GM23248 (cell line): Measurements from ENCODE around the gene SMIM31. TPM values are rescaled to one million over a fixed set of nuclear protein-coding genes. Genes with fewer than 3 reads are reported as not detected.

Experiments
- DNase-seq: peaks from one replicate; pipeline ENCODE4 v3.0.0-alpha.2; 2015
- H2AFZ ChIP-seq: fragments of 200-600 bp; sonication (generic); 2 replicates; pipeline ENCODE4 v1.6.1; 2016; ENCODE audit warnings: antibody characterized with exemption
- H3F3A ChIP-seq: fragments of 200-600 bp; sonication (generic); 2 replicates; pipeline ENCODE4 v1.6.1; 2016; ENCODE audit warnings: mild to moderate bottlenecking, antibody characterized with exemption, mixed run types; ENCODE audit not compliant: insufficient read depth
- H3K27ac ChIP-seq: fragments of 200-600 bp; sonication (generic); 2 replicates; pipeline ENCODE4 v1.5.1; 2016; ENCODE audit warnings: mild to moderate bottlenecking
- H3K27me3 ChIP-seq: fragments of 200-600 bp; sonication (generic); replicated peaks from 2 replicates; pipeline ENCODE4 v1.6.1; 2016; ENCODE audit warnings: mild to moderate bottlenecking; ENCODE audit not compliant: insufficient read depth
- H3K36me3 ChIP-seq: fragments of 200-600 bp; sonication (generic); 2 replicates; pipeline ENCODE4 v1.6.1; 2016; ENCODE audit warnings: low read depth, mild to moderate bottlenecking
- H3K4me1 ChIP-seq: fragments of 200-600 bp; sonication (generic); 2 replicates; pipeline ENCODE4 v1.6.1; 2016; ENCODE audit warnings: mild to moderate bottlenecking; ENCODE audit not compliant: insufficient read depth
- H3K4me2 ChIP-seq: fragments of 200-600 bp; sonication (generic); one replicate; pipeline ENCODE4 v1.6.1; 2016; ENCODE audit warnings: mild to moderate bottlenecking; ENCODE audit not compliant: unreplicated experiment
- H3K4me3 ChIP-seq: fragments of 200-600 bp; sonication (generic); 2 replicates; pipeline ENCODE4 v1.5.1; 2016; ENCODE audit warnings: mild to moderate bottlenecking
- H3K79me2 ChIP-seq: fragments of 200-600 bp; sonication (generic); 2 replicates; pipeline ENCODE4 v1.6.1; 2016; ENCODE audit warnings: mild to moderate bottlenecking; ENCODE audit not compliant: insufficient read depth
- H3K9ac ChIP-seq: fragments of 200-600 bp; sonication (generic); 2 replicates; pipeline ENCODE4 v1.6.1; 2016; ENCODE audit warnings: mild to moderate bottlenecking
- H3K9me2 ChIP-seq: fragments of 200-600 bp; sonication (generic); 2 replicates; pipeline ENCODE4 v1.6.1; 2016; ENCODE audit warnings: mixed run types, mild to moderate bottlenecking, moderate library complexity; ENCODE audit not compliant: insufficient read depth
- H3K9me3 ChIP-seq: fragments of 200-600 bp; sonication (generic); one replicate; pipeline ENCODE4 v1.6.1; 2017; ENCODE audit warnings: low read depth
- H4K20me1 ChIP-seq: fragments of 200-600 bp; sonication (generic); 2 replicates; pipeline ENCODE4 v1.6.0; 2016; ENCODE audit not compliant: insufficient read depth
- EZH2 ChIP-seq: fragments of 200-600 bp; sonication (generic); IDR thresholded peaks from 2 replicates; pipeline ENCODE4 v1.6.1; 2018; ENCODE audit warnings: antibody characterized with exemption, mild to moderate bottlenecking; ENCODE audit not compliant: insufficient read depth, poor library complexity, severe bottlenecking
- EZH2phosphoT487 ChIP-seq: fragments of 200-600 bp; sonication (generic); IDR thresholded peaks from 2 replicates; pipeline ENCODE4 v1.6.1; 2018; ENCODE audit warnings: antibody characterized with exemption, moderate library complexity, mild to moderate bottlenecking, low read depth; ENCODE audit not compliant: insufficient read depth
- WGBS, 2 experiments: methylation state at CpG; one replicate each; pipeline ENCODE4 v1.1.6; 2015 to 2017; ENCODE audit warnings: low lambda C conversion rate in 2 of 2, low coverage in 1 of 2; ENCODE audit errors: missing lambda C conversion rate in 2 of 2; 5-methylcytosine and 5-hydroxymethylcytosine counted together
- in situ Hi-C: fragments of 300-500 bp; cut with MboI; formaldehyde crosslinking; loops from 2 replicates; pipeline ENCODE4 v1.15.0; 2020
- polyA plus RNA-seq: library from polyadenylated mRNA; unstranded; fragments of >200 nt; fragmentation: Nextera tagmentation; extraction: Ambion mirVana; gene quantifications from 2 replicates; pipeline ENCODE4 v1.2.1, GENCODE V29; 2016
- total RNA-seq: library from RNA; depleted of rRNA; stranded (reverse); fragments of >200 nt; shearing (Covaris generic); gene quantifications from 2 replicates; pipeline ENCODE4 v1.2.3, GENCODE V29; 2014; rRNA removed

SMIM31 gene
- total RNA-seq (not detected in 2 replicates), polyA plus RNA-seq (not detected in 2 replicates)

DNA sequence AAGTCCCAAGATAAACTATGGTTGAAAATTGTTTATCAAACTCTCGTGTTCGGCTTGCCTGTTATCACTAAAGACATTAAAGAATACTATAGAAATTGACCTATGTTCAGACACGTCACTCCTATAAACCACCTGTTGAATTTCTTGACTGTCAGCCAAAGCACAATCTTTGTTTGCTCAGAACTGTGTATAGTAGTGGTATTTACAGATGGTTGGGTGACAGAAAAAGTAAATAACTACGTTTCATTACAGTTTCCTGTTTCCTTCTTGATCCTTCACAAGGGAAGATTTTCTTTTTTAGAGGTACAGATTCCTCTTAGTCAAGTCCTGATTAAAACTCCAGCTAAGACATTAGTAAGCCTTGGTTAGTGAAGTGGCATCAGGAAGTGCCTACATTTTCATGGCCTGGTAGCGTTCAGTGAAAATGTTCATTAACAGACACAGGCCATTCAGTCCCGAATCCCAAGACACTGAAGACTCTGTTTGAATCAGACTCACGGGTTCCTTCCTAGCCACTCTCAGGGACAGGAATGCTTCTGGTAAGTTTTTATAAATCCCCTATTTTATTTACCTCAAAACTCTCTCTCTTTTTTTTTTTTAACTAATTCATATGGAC, at the start of gene SMIM31:
SMIM31 (plus strand) TSS at position 259 of the 616 bp plus-strand sequence. CDS start 16,313 bp downstream, outside the sequence.
- Histone ChIP-seq H4K20me1 (no peaks in the 10 kb centered on the region), H3K9ac (no peak within 1 kb of the TSS), H3K27me3 (no peaks in the 10 kb centered on the region), H3K36me3 (no peaks in the 10 kb centered on the region), H3K4me1 (no peaks in the 10 kb centered on the region), H3K79me2 (no peaks in the 10 kb centered on the region), H3K4me3 (no peak within 1 kb of the TSS), H3K9me3 (no peaks in the 10 kb centered on the region), H3K9me2 (no peaks in the 10 kb centered on the region), H3F3A (no peaks in the 10 kb centered on the region), H2AFZ (no peak within 1 kb of the TSS), H3K27ac (no peak within 1 kb of the TSS), H3K4me2 (no peak within 1 kb of the TSS)
- in situ Hi-C loops, result no loop called here
- WGBS, 2 experiments, result 47 to 49% methylated on average over 7 of the region's 7 CpGs
- DNase-seq, result no peak
- TF ChIP-seq EZH2, result no peak
- no peak for TF ChIP-seq EZH2phosphoT487

DNA sequence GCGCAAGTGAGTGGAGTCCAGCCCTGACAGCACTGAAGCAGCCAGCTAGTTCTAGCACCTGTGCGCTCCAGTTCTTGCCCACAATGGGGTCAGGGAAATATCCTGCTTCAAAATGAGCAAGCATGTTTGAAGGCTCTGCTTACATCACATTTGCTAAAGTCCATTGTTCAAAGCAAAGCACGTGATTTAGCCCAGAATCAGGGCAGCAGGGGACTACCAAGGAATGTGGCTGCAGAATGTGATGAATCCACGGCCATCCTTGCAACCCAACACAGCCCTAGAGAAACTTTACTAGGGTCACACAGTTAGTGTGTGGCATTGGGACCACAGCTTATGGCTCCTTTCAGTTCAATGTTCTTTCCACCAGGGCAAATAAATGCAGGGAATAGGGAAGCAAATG, 47.3 kb upstream of the SMIM31 start:
- H3K4me2 ChIP-seq, result no peak overlapping the region
- H3K4me3 ChIP-seq, result no peak overlapping the region
- no peak for DNase-seq
- no peak overlapping the region for H3K9ac ChIP-seq
- no peak overlapping the region for H3K27ac ChIP-seq
- H2AFZ ChIP-seq, result no peak overlapping the region
- H3K9me3 ChIP-seq, result no peaks in the 10 kb centered on the region
- WGBS, 2 experiments, result 38 to 43% methylated on average over 4 of the region's 4 CpGs
- no peaks in the 10 kb centered on the region for H3K4me1 ChIP-seq
- H4K20me1 ChIP-seq, result no peaks in the 10 kb centered on the region
- TF ChIP-seq EZH2 (no peak), EZH2phosphoT487 (no peak)
- H3K27me3 ChIP-seq, result no peaks in the 10 kb centered on the region
- in situ Hi-C loops, result no loop called here
- no peaks in the 10 kb centered on the region for H3K9me2 ChIP-seq
- H3K79me2 ChIP-seq, result no peaks in the 10 kb centered on the region
- no peaks in the 10 kb centered on the region for H3K36me3 ChIP-seq
- H3F3A ChIP-seq, result no peaks in the 10 kb centered on the region

DNA sequence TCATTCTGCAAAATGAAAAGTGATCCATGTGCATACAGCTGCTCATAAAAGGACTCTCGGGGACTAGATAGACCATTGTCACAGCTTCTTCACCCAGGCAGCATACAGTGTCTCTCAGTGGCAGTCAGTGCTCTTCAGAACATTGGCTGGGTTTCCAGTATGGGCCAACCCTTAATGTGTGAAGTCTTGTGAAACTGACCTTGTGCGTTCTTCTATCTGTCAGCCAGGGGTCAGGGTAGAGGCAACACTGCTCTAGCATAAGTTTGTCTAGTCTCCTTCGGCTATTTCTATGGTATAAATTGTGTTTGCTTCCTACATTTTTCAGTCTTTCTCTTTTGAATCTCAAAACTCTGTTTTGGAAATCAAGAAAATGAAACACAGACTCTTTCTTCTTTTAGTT, 37.0 kb upstream of the SMIM31 start:
- no peaks in the 10 kb centered on the region for H3K9me3 ChIP-seq
- H3K27me3 ChIP-seq, result no peaks in the 10 kb centered on the region
- no peaks in the 10 kb centered on the region for H3F3A ChIP-seq
- no peak overlapping the region for H3K9ac ChIP-seq
- 40 to 43% methylated on average over 3 of the region's 3 CpGs for WGBS, 2 experiments
- H3K9me2 ChIP-seq, result no peaks in the 10 kb centered on the region
- in situ Hi-C loops, result no loop called here
- no peaks in the 10 kb centered on the region for H3K36me3 ChIP-seq
- H2AFZ ChIP-seq, result no peak overlapping the region
- peak; percentile 21 for DNase-seq
- TF ChIP-seq EZH2 (no peak), EZH2phosphoT487 (no peak)
- H3K4me3 ChIP-seq, result no peak overlapping the region
- no peak overlapping the region for H3K27ac ChIP-seq
- no peaks in the 10 kb centered on the region for H3K79me2 ChIP-seq
- no peak overlapping the region for H3K4me2 ChIP-seq
- H3K4me1 ChIP-seq, result no peaks in the 10 kb centered on the region
- no peaks in the 10 kb centered on the region for H4K20me1 ChIP-seq

DNA sequence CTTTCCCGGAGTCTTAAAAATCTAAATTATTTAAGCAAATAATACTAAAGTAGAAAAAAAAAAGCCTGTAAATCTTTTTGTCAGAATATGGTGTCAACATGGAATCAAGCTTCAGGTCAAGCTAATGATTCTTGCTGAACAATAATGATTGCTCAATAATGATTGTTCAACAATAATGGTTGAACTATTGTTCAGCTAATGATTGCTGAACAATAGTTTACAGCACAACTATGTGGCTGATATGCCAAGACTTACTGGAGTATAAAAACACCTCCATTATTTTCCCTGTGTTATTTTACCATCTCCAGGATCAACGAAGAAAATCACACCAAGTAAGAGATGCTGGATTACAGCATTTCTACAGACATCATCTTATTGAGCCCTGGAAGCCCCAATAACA, 35.1 kb upstream of the SMIM31 start:
- Histone ChIP-seq H2AFZ (no peak overlapping the region), H3K79me2 (no peaks in the 10 kb centered on the region), H3K4me2 (no peak overlapping the region), H3K27ac (no peak overlapping the region), H3K9me2 (no peaks in the 10 kb centered on the region), H3K4me1 (no peaks in the 10 kb centered on the region), H3K27me3 (no peaks in the 10 kb centered on the region), H4K20me1 (no peaks in the 10 kb centered on the region), H3K4me3 (no peak overlapping the region), H3K36me3 (no peaks in the 10 kb centered on the region), H3K9me3 (no peaks in the 10 kb centered on the region), H3K9ac (no peak overlapping the region), H3F3A (no peaks in the 10 kb centered on the region)
- 31 to 38% methylated on average over 2 of the region's 2 CpGs for WGBS, 2 experiments
- in situ Hi-C loops, result no loop called here
- no peak for DNase-seq
- TF ChIP-seq EZH2, result no peak
- TF ChIP-seq EZH2phosphoT487, result no peak
